ENCODE results near the gene CCDC24.
A peak's percentile ranks its signal among the peaks of the same experiment; 100 is the strongest.

Gene CCDC24

GRCh38 chr1:43981135-43981491, 10.3 kb upstream of the CCDC24 start:
- Histone ChIP-seq H3K36me3 (ENCODE audit: control insufficient read depth, insufficient read depth, low read length) (peaks cover 75% of the 10 kb centered on the region), H3K9me3 (ENCODE audit: control insufficient read depth, low read length) (no peaks in the 10 kb centered on the region), H3K27ac (ENCODE audit: low read depth, low read length, severe bottlenecking) (no peak overlapping the region), H3K4me3 (ENCODE audit: extremely low read depth, insufficient read depth, low read length, poor library complexity, severe bottlenecking) (no peak overlapping the region), H3K4me1 (ENCODE audit: control insufficient read depth, insufficient read depth, low read length, poor library complexity, severe bottlenecking) (peaks cover 13% of the 10 kb centered on the region)
- WGBS, 2 experiments (ENCODE audit: insufficient coverage in 2 of 2): 95 to 97% methylated on average over 16 of the region's 20 CpGs

GRCh38 chr1:43981636-43982035, 9.8 kb upstream of the CCDC24 start:
- WGBS, 2 experiments (ENCODE audit: insufficient coverage in 2 of 2): 98 to 100% methylated on average over 6 to 15 of the region's 20 CpGs
- H3K9me3 ChIP-seq (ENCODE audit: control insufficient read depth, low read length): no peaks in the 10 kb centered on the region
- H3K36me3 ChIP-seq (ENCODE audit: control insufficient read depth, insufficient read depth, low read length): peaks cover 75% of the 10 kb centered on the region
- no peak overlapping the region for H3K27ac ChIP-seq (ENCODE audit: low read depth, low read length, severe bottlenecking)
- peaks cover 17% of the 10 kb centered on the region for H3K4me1 ChIP-seq (ENCODE audit: control insufficient read depth, insufficient read depth, low read length, poor library complexity, severe bottlenecking)
- no peak overlapping the region for H3K4me3 ChIP-seq (ENCODE audit: extremely low read depth, insufficient read depth, low read length, poor library complexity, severe bottlenecking)

- no peak overlapping the region for H3K27ac ChIP-seq (ENCODE audit: low read depth, low read length, severe bottlenecking)
- peaks cover 21% of the 10 kb centered on the region for H3K4me1 ChIP-seq (ENCODE audit: control insufficient read depth, insufficient read depth, low read length, poor library complexity, severe bottlenecking)
- H3K9me3 ChIP-seq (ENCODE audit: control insufficient read depth, low read length): no peaks in the 10 kb centered on the region
- 96 to 97% methylated on average over 6 to 8 of the region's 8 CpGs for WGBS, 2 experiments (ENCODE audit: insufficient coverage in 2 of 2)
- peaks cover 70% of the 10 kb centered on the region for H3K36me3 ChIP-seq (ENCODE audit: control insufficient read depth, insufficient read depth, low read length)
- no peak overlapping the region for H3K4me3 ChIP-seq (ENCODE audit: extremely low read depth, insufficient read depth, low read length, poor library complexity, severe bottlenecking)
Measured at GRCh38 chr1:43982241-43982640, 9.2 kb upstream of the CCDC24 start.

- H3K27ac ChIP-seq (ENCODE audit: low read depth, low read length, severe bottlenecking): no peak overlapping the region
- 89 to 94% methylated on average over 8 to 15 of the region's 15 CpGs for WGBS, 2 experiments (ENCODE audit: insufficient coverage in 2 of 2)
- peaks cover 64% of the 10 kb centered on the region for H3K36me3 ChIP-seq (ENCODE audit: control insufficient read depth, insufficient read depth, low read length)
- no peaks in the 10 kb centered on the region for H3K9me3 ChIP-seq (ENCODE audit: control insufficient read depth, low read length)
- H3K4me1 ChIP-seq (ENCODE audit: control insufficient read depth, insufficient read depth, low read length, poor library complexity, severe bottlenecking): peaks cover 19% of the 10 kb centered on the region
- no peak overlapping the region for H3K4me3 ChIP-seq (ENCODE audit: extremely low read depth, insufficient read depth, low read length, poor library complexity, severe bottlenecking)
Measured at GRCh38 chr1:43982808-43983207, 8.6 kb upstream of the CCDC24 start.

- Histone ChIP-seq H3K27ac (ENCODE audit: low read depth, low read length, severe bottlenecking) (no peak overlapping the region), H3K9me3 (ENCODE audit: control insufficient read depth, low read length) (no peaks in the 10 kb centered on the region), H3K4me3 (ENCODE audit: extremely low read depth, insufficient read depth, low read length, poor library complexity, severe bottlenecking) (no peak overlapping the region), H3K4me1 (ENCODE audit: control insufficient read depth, insufficient read depth, low read length, poor library complexity, severe bottlenecking) (peaks cover 19% of the 10 kb centered on the region), H3K36me3 (ENCODE audit: control insufficient read depth, insufficient read depth, low read length) (peaks cover 59% of the 10 kb centered on the region)
- WGBS, 2 experiments (ENCODE audit: insufficient coverage in 2 of 2): 85 to 92% methylated on average over 8 to 9 of the region's 12 CpGs
Measured at GRCh38 chr1:43983253-43983899, 8.0 kb upstream of the CCDC24 start.

- Histone ChIP-seq H3K4me1 (ENCODE audit: control insufficient read depth, insufficient read depth, low read length, poor library complexity, severe bottlenecking) (peaks cover 19% of the 10 kb centered on the region), H3K4me3 (ENCODE audit: extremely low read depth, insufficient read depth, low read length, poor library complexity, severe bottlenecking) (no peak overlapping the region), H3K9me3 (ENCODE audit: control insufficient read depth, low read length) (no peaks in the 10 kb centered on the region), H3K36me3 (ENCODE audit: control insufficient read depth, insufficient read depth, low read length) (peaks cover 59% of the 10 kb centered on the region), H3K27ac (ENCODE audit: low read depth, low read length, severe bottlenecking) (no peak overlapping the region)
- 97% methylated on average over 12 to 16 of the region's 16 CpGs for WGBS, 2 experiments (ENCODE audit: insufficient coverage in 2 of 2)
Measured at GRCh38 chr1:43984855-43985254, 6.5 kb upstream of the CCDC24 start.

- 84 to 95% methylated on average over 4 of the region's 4 CpGs for WGBS, 2 experiments (ENCODE audit: insufficient coverage in 2 of 2)
- Histone ChIP-seq H3K27ac (ENCODE audit: low read depth, low read length, severe bottlenecking) (no peak overlapping the region), H3K9me3 (ENCODE audit: control insufficient read depth, low read length) (no peaks in the 10 kb centered on the region)
Measured at GRCh38 chr1:43985984-43986595, 5.3 kb upstream of the CCDC24 start.

GRCh38 chr1:43986712-43987111, 4.7 kb upstream of the CCDC24 start:
- H3K4me1 ChIP-seq (ENCODE audit: control insufficient read depth, insufficient read depth, low read length, poor library complexity, severe bottlenecking): peaks cover 24% of the 10 kb centered on the region
- H3K4me3 ChIP-seq (ENCODE audit: extremely low read depth, insufficient read depth, low read length, poor library complexity, severe bottlenecking): no peak overlapping the region
- H3K27ac ChIP-seq (ENCODE audit: low read depth, low read length, severe bottlenecking): no peak overlapping the region
- 85 to 87% methylated on average over 5 to 6 of the region's 6 CpGs for WGBS, 2 experiments (ENCODE audit: insufficient coverage in 2 of 2)
- no peaks in the 10 kb centered on the region for H3K9me3 ChIP-seq (ENCODE audit: control insufficient read depth, low read length)
- peaks cover 49% of the 10 kb centered on the region for H3K36me3 ChIP-seq (ENCODE audit: control insufficient read depth, insufficient read depth, low read length)

More at GRCh38 chr1:43985984-43986595, 5.3 kb upstream of the CCDC24 start:
- H3K4me1 ChIP-seq (ENCODE audit: control insufficient read depth, insufficient read depth, low read length, poor library complexity, severe bottlenecking): peaks cover 24% of the 10 kb centered on the region
- H3K4me3 ChIP-seq (ENCODE audit: extremely low read depth, insufficient read depth, low read length, poor library complexity, severe bottlenecking): no peak overlapping the region
- peaks cover 55% of the 10 kb centered on the region for H3K36me3 ChIP-seq (ENCODE audit: control insufficient read depth, insufficient read depth, low read length)

- Histone ChIP-seq H3K4me1 (ENCODE audit: control insufficient read depth, insufficient read depth, low read length, poor library complexity, severe bottlenecking) (peaks cover 24% of the 10 kb centered on the region), H3K36me3 (ENCODE audit: control insufficient read depth, insufficient read depth, low read length) (peaks cover 43% of the 10 kb centered on the region), H3K4me3 (ENCODE audit: extremely low read depth, insufficient read depth, low read length, poor library complexity, severe bottlenecking) (no peak overlapping the region), H3K9me3 (ENCODE audit: control insufficient read depth, low read length) (no peaks in the 10 kb centered on the region), H3K27ac (ENCODE audit: low read depth, low read length, severe bottlenecking) (peak overlapping the region; percentile 29)
- 92 to 95% methylated on average over 4 to 6 of the region's 6 CpGs for WGBS, 2 experiments (ENCODE audit: insufficient coverage in 2 of 2)
Measured at GRCh38 chr1:43987159-43987902, 4.1 kb upstream of the CCDC24 start.

GRCh38 chr1:43990271-43991199, 864 bp upstream of the CCDC24 start:
- Histone ChIP-seq H3K36me3 (ENCODE audit: control insufficient read depth, insufficient read depth, low read length) (peaks cover 12% of the 10 kb centered on the region), H3K4me3 (ENCODE audit: extremely low read depth, insufficient read depth, low read length, poor library complexity, severe bottlenecking) (peak overlapping the region; percentile 59), H3K9me3 (ENCODE audit: control insufficient read depth, low read length) (no peaks in the 10 kb centered on the region), H3K4me1 (ENCODE audit: control insufficient read depth, insufficient read depth, low read length, poor library complexity, severe bottlenecking) (peaks cover 24% of the 10 kb centered on the region), H3K27ac (ENCODE audit: low read depth, low read length, severe bottlenecking) (peak overlapping the region; percentile 45)
- WGBS, 2 experiments (ENCODE audit: insufficient coverage in 2 of 2): 81 to 86% methylated on average over 16 of the region's 19 CpGs
